Prostate gland (tissue), 2 donors: ENCODE measurements around the gene LCE3B. TPM values are rescaled to one million over a fixed set of nuclear protein-coding genes. Genes with fewer than 3 reads are reported as not detected.

Experiments
- DNase-seq: peaks from one replicate; pipeline ENCODE4 v3.0.0-alpha.2; 2019; ENCODE audit warnings: low spot score
- H3K27ac ChIP-seq, 2 donors: fragments of 200-600 bp; sonication (generic); 2 replicates each; pipeline ENCODE4 v1.5.1; 2017 to 2019
- H3K27me3 ChIP-seq: fragments of 200-600 bp; sonication (generic); replicated peaks from 2 replicates; pipeline ENCODE4 v1.5.1; 2019; ENCODE audit not compliant: insufficient read depth
- H3K36me3 ChIP-seq, 2 donors: fragments of 200-600 bp; sonication (generic); 1 replicate in 1 of 2; 2 replicates in 1 of 2; pipeline versions ENCODE4 v1.5.1 to v1.8.1; 2017 to 2019
- H3K4me1 ChIP-seq: fragments of 200-600 bp; sonication (generic); replicated peaks from 2 replicates; pipeline ENCODE4 v1.5.1; 2019
- H3K4me3 ChIP-seq, 2 donors: fragments of 200-600 bp; sonication (generic); 2 replicates each; pipeline ENCODE4 v1.5.1; 2017 to 2019
- H3K9me3 ChIP-seq: fragments of 200-600 bp; sonication (generic); 2 replicates; pipeline ENCODE4 v1.5.1; 2017
- POLR2A ChIP-seq: fragments of 450-650 bp; IDR thresholded peaks from one replicate; pipeline ENCODE4 v1.6.1; 2016; ENCODE audit warnings: antibody characterized with exemption, mild to moderate bottlenecking
- POLR2AphosphoS5 ChIP-seq: sonication (generic); formaldehyde crosslinking; IDR thresholded peaks from one replicate; pipeline ENCODE4 v1.6.1; 2017; ENCODE audit warnings: antibody characterized with exemption
- WGBS: methylation state at CpG from one replicate; pipeline ENCODE4 v1.1.5; 2018; 5-methylcytosine and 5-hydroxymethylcytosine counted together
- intact Hi-C: fragments of 100-400 bp; cut with DNase I; formaldehyde crosslinking; loops from one replicate; pipeline ENCODE4 v1.14.2; 2022
- small RNA-seq, 2 donors: library from RNA; depleted of rRNA; stranded (forward); fragments of <200 nt; gene quantifications; one replicate each; pipeline ENCODE3, GENCODE V24; 2016
- total RNA-seq, 2 donors: library from RNA; depleted of rRNA; stranded (reverse); fragments of >200 nt; gene quantifications; one replicate each; pipeline ENCODE4 v1.1.0, GENCODE V29; 2016
- TF ChIP-seq, protein P1 (sequence below), 4 experiments: fragments of 200-600 bp in 2 of 4; fragments of 450-650 bp in 2 of 4; sonication (generic) in 2 of 4; IDR thresholded peaks; 1 replicate in 3 of 4; 2 replicates in 1 of 4; pipeline ENCODE4 v1.5.1; 2016 to 2019; ENCODE audit warnings: antibody characterized with exemption in 4 of 4, mild to moderate bottlenecking in 2 of 4, moderate library complexity in 2 of 4

LCE3B gene
- total RNA-seq, 2 donors from 2014 or later = not detected

DNA sequence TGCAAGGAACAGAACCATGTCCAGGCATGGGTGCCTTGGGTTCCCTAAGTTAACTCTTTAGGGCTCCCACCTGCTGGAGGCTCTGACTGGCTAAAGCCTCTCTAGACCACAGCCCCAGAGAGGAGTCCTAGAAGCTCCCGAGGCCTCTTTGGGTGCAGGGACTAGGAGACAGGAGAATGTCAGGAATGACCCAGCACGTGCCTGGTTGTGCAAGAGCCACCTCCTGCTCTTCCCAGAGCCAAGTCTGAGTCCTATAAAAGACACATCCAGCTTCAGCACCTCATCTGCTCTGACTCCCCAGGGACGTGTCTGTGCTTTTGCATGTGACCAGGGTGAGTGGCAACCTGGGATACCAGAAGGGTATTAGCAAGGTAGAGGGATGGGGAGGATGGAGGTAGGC lies 49.5 kb downstream of the LCE3B start, which contains the start of gene LCE2D:
TSS of gene LCE2D (plus strand) at position 283 of the 400 bp plus-strand sequence. CDS start 726 bp downstream, outside the sequence.
- TF ChIP-seq POLR2AphosphoS5 = no peak
- TF ChIP-seq POLR2A = no peak
- TF ChIP-seq, protein P1, sequence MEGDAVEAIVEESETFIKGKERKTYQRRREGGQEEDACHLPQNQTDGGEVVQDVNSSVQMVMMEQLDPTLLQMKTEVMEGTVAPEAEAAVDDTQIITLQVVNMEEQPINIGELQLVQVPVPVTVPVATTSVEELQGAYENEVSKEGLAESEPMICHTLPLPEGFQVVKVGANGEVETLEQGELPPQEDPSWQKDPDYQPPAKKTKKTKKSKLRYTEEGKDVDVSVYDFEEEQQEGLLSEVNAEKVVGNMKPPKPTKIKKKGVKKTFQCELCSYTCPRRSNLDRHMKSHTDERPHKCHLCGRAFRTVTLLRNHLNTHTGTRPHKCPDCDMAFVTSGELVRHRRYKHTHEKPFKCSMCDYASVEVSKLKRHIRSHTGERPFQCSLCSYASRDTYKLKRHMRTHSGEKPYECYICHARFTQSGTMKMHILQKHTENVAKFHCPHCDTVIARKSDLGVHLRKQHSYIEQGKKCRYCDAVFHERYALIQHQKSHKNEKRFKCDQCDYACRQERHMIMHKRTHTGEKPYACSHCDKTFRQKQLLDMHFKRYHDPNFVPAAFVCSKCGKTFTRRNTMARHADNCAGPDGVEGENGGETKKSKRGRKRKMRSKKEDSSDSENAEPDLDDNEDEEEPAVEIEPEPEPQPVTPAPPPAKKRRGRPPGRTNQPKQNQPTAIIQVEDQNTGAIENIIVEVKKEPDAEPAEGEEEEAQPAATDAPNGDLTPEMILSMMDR (IDR thresholded peaks at IDR 0.05) = no peak

More for the DNA sequence above, 49.5 kb downstream of the LCE3B start, which contains the start of gene LCE2D:
- WGBS = 58% methylated on average over 3 of the region's 3 CpGs
- H3K9me3 ChIP-seq = no peaks in the 10 kb centered on the region
- no peaks in the 10 kb centered on the region for H3K36me3 ChIP-seq
- H3K27me3 ChIP-seq = no peaks in the 10 kb centered on the region
- H3K4me1 ChIP-seq = no peaks in the 10 kb centered on the region
- no peak for DNase-seq
- H3K4me3 ChIP-seq = no peak within 1 kb of the TSS
- H3K27ac ChIP-seq = no peak within 1 kb of the TSS
- intact Hi-C loops = no loop called here

Small RNA genes lying within 50 kb of the gene (small RNA-seq; reads per million reads assigned to genes)
- gene LCE3A = 0 reads per million in 2 donors
- 0 reads per million in 2 donors for gene LCE3B

Other genes with a start within 250 kb of the LCE3B start
- under 1 TPM in 1 of 2 donors, not detected in 1; 0.62 TPM for gene CRNN, start 199.5 kb upstream of the LCE3B start, total RNA-seq
- not detected for gene LCE5A, start 103.0 kb upstream of the LCE3B start, total RNA-seq
- gene CRCT1, start 99.3 kb upstream of the LCE3B start, total RNA-seq = not detected
- gene LCE3E, start 47.0 kb upstream of the LCE3B start, total RNA-seq = not detected
- not detected for gene LCE3D, start 33.3 kb upstream of the LCE3B start, total RNA-seq
- not detected for gene LCE3C, start 13.6 kb upstream of the LCE3B start, total RNA-seq
- gene LCE3A, start 9.3 kb downstream of the LCE3B start, total RNA-seq = not detected
- not detected for gene LCE2D, start 49.6 kb downstream of the LCE3B start, total RNA-seq
- 1 to 10 TPM in 1 of 2 donors, not detected in 1; 1.8 TPM for gene LCE2C, start 61.5 kb downstream of the LCE3B start, total RNA-seq
- 1 to 10 TPM in 1 of 2 donors, not detected in 1; 3.2 TPM for gene LCE2B, start 72.3 kb downstream of the LCE3B start, total RNA-seq
- gene LCE2A, start 84.5 kb downstream of the LCE3B start, total RNA-seq = not detected
- gene LCE4A, start 94.3 kb downstream of the LCE3B start, total RNA-seq = not detected
- gene KPRP, start 144.2 kb downstream of the LCE3B start, total RNA-seq = under 1 TPM in 1 of 2 donors, not detected in 1; 0.57 TPM
- not detected for gene LCE1F, start 161.3 kb downstream of the LCE3B start, total RNA-seq
- gene LCE1E, start 172.4 kb downstream of the LCE3B start, total RNA-seq = not detected
- not detected for gene LCE1D, start 182.9 kb downstream of the LCE3B start, total RNA-seq
- gene LCE1C, start 192.8 kb downstream of the LCE3B start, total RNA-seq = 1 to 10 TPM in 1 of 2 donors, not detected in 1; 8.6 TPM
- gene LCE1B, start 198.2 kb downstream of the LCE3B start, total RNA-seq = under 1 TPM in 1 of 2 donors, not detected in 1; 0.51 TPM
- 1 to 10 TPM in 1 of 2 donors, not detected in 1; 3.4 TPM for gene LCE1A, start 213.7 kb downstream of the LCE3B start, total RNA-seq
- not detected for gene LCE6A, start 229.0 kb downstream of the LCE3B start, total RNA-seq
- not detected for gene LCE7A, start 246.2 kb downstream of the LCE3B start, total RNA-seq